Lung (tissue), 12 donors: ENCODE data around the gene GREM2. TPM values are rescaled to one million over a fixed set of nuclear protein-coding genes. Genes with fewer than 3 reads are reported as not detected.

Experiments used
- ATAC-seq: fragments of 200-7000 bp; cut with Tn5 transposase; one replicate; pipeline ENCODE4 v1.9.1; 2020; ENCODE audit warnings: moderate number of reproducible peaks; ENCODE audit not compliant: insufficient read depth, low FRiP score
- DNase-seq, 3 donors: peaks; one replicate each; pipeline ENCODE4 v3.0.0-alpha.2; 2013 to 2017
- H3K27ac ChIP-seq, 2 donors: one replicate each; pipeline ENCODE4 v1.5.1; 2013; ENCODE audit warnings: mild to moderate bottlenecking in 2 of 2, moderate library complexity in 2 of 2, control low read depth in 1 of 2, inconsistent platforms in 1 of 2, low read depth in 1 of 2, low read length in 1 of 2
- H3K27me3 ChIP-seq, 3 donors: one replicate each; pipeline ENCODE4 v1.5.1; 2013; ENCODE audit warnings: low read length in 2 of 3; ENCODE audit not compliant: control insufficient read depth in 3 of 3, insufficient read depth in 3 of 3
- H3K36me3 ChIP-seq, 4 donors: one replicate each; pipeline ENCODE4 v1.5.1; 2013; ENCODE audit warnings: low read length in 4 of 4, mild to moderate bottlenecking in 1 of 4, moderate library complexity in 1 of 4; ENCODE audit not compliant: control insufficient read depth in 4 of 4, insufficient read depth in 4 of 4
- H3K4me1 ChIP-seq, 5 donors: one replicate each; pipeline ENCODE4 v1.5.1; 2013; ENCODE audit warnings: low read length in 5 of 5, mild to moderate bottlenecking in 2 of 5, moderate library complexity in 1 of 5; ENCODE audit not compliant: control insufficient read depth in 5 of 5, insufficient read depth in 5 of 5
- H3K4me3 ChIP-seq: one replicate; pipeline ENCODE4 v1.5.1; 2013; ENCODE audit warnings: mild to moderate bottlenecking, control low read depth, moderate library complexity
- H3K9ac ChIP-seq, 2 donors: one replicate each; pipeline ENCODE4 v1.5.1; 2013; ENCODE audit warnings: low read length in 2 of 2, control low read depth in 1 of 2; ENCODE audit not compliant: insufficient read depth in 1 of 2
- H3K9me3 ChIP-seq, 4 donors: one replicate each; pipeline ENCODE4 v1.5.1; 2013; ENCODE audit warnings: low read length in 3 of 4, mild to moderate bottlenecking in 1 of 4, moderate library complexity in 1 of 4; ENCODE audit not compliant: control insufficient read depth in 4 of 4, insufficient read depth in 3 of 4
- CTCF ChIP-seq: IDR thresholded peaks from 2 replicates; pipeline ENCODE4 v1.5.1; 2012; ENCODE audit warnings: mild to moderate bottlenecking; ENCODE audit errors: control extremely low read depth, extremely low read depth
- WGBS, 2 donors: extraction: QIAGEN DNeasy Blood & Tissue Kit; methylation state at CpG; one replicate each; pipeline ENCODE4 v1.1.7; 2013; 5-methylcytosine and 5-hydroxymethylcytosine counted together
- polyA plus RNA-seq, 2 donors: library from polyadenylated mRNA; stranded (reverse); fragments of 200-250 nt; gene quantifications; one replicate each; pipeline ENCODE4 v1.2.1, GENCODE V29; 2013
- total RNA-seq, 2 donors: library from RNA; depleted of rRNA in 1 of 2; stranded (reverse); fragments of >200 nt in 1 of 2; gene quantifications; one replicate each; pipeline ENCODE4 v1.2.1, GENCODE V29; 2014 to 2021
- donor health status: control.
- donor health status: control.
- donor health status: Bipolar disorder and iron deficiency.
- donor health status: healthy.
- donor health status: DM: yes; HTN: yes; CAD: no.

The GREM2 gene
- total and polyA plus RNA-seq, 4 donors = 0.47 to 8.8 (median 0.76) TPM

- DNase-seq (peak in 1 of 3 donors; percentile 10), ATAC-seq (no peak)
- Histone ChIP-seq H3K4me1 (no peaks in the 10 kb centered on the region), H3K27me3 (no peaks in the 10 kb centered on the region), H3K4me3 (no peak overlapping the region), H3K27ac (no peak overlapping the region), H3K36me3 (no peaks in the 10 kb centered on the region), H3K9me3 (no peaks in the 10 kb centered on the region), H3K9ac (no peak overlapping the region)
- WGBS, 2 donors = 60 to 65% methylated on average over 5 of the region's 5 CpGs
- TF ChIP-seq CTCF = no peak
Observed at GRCh38 chr1:240474133-240474614, 137.8 kb downstream of the GREM2 start.

- 71 to 82% methylated on average over 7 of the region's 7 CpGs for WGBS, 2 donors
- H3K9ac ChIP-seq = no peak overlapping the region
- H3K4me1 ChIP-seq = peaks cover 0 to 21% (median 3%) of the 10 kb centered on the region in 5 donors
- H3K27me3 ChIP-seq = no peaks in the 10 kb centered on the region
- TF ChIP-seq CTCF = no peak
- H3K9me3 ChIP-seq = no peaks in the 10 kb centered on the region
- H3K4me3 ChIP-seq = no peak overlapping the region
- no peak for ATAC-seq
- no peak overlapping the region for H3K27ac ChIP-seq
- peak; percentile 39 to 60 (median 58) for DNase-seq
- no peaks in the 10 kb centered on the region for H3K36me3 ChIP-seq
Observed at GRCh38 chr1:240468656-240469055, 143.3 kb downstream of the GREM2 start.

GRCh38 chr1:240467895-240468294 is 144.1 kb downstream of the GREM2 start:
- H3K9ac ChIP-seq = no peak overlapping the region
- no peak overlapping the region for H3K27ac ChIP-seq
- no peak overlapping the region for H3K4me3 ChIP-seq
- no peaks in the 10 kb centered on the region for H3K9me3 ChIP-seq
- ATAC-seq (no peak), DNase-seq (no peak)
- no peaks in the 10 kb centered on the region for H3K36me3 ChIP-seq
- H3K27me3 ChIP-seq = no peaks in the 10 kb centered on the region
- peaks cover 0 to 21% (median 3%) of the 10 kb centered on the region in 5 donors for H3K4me1 ChIP-seq
- TF ChIP-seq CTCF = no peak

- Histone ChIP-seq H3K4me1 (peaks cover 0 to 21% (median 3%) of the 10 kb centered on the region in 5 donors), H3K27ac (no peak overlapping the region), H3K27me3 (no peaks in the 10 kb centered on the region), H3K36me3 (no peaks in the 10 kb centered on the region), H3K9me3 (no peaks in the 10 kb centered on the region), H3K4me3 (no peak overlapping the region), H3K9ac (no peak overlapping the region)
- ATAC-seq (no peak), DNase-seq (no peak)
- WGBS, 2 donors = 85% methylated on average over 4 of the region's 4 CpGs
- no peak for TF ChIP-seq CTCF
Observed at GRCh38 chr1:240466509-240466908, 145.4 kb downstream of the GREM2 start.
